Naive thymus-derived CD4-positive, alpha-beta T cell (primary cell): ENCODE measurements around the gene OR2L3. TPM values are rescaled to one million over a fixed set of nuclear protein-coding genes. Genes with fewer than 3 reads are reported as not detected.

Experiments
- ATAC-seq: fragments of 150-1000 bp; cut with Tn5 transposase; 2 replicates; pipeline ENCODE4 v1.10.0; 2021; ENCODE audit warnings: mild to moderate bottlenecking, moderate library complexity
- CTCF ChIA-PET: fragments of 350-600 bp; sonication (Branson Sonifier 250); formaldehyde crosslinking; loops from one replicate; lab custom pipeline; 2021; ENCODE audit warnings: antibody characterized with exemption; lab: Charles Lee
- POLR2A ChIA-PET: fragments of 350-600 bp; sonication (Branson Sonifier 250); formaldehyde crosslinking; loops from one replicate; lab custom pipeline; 2021; ENCODE audit warnings: antibody characterized with exemption, inconsistent platforms; lab: Charles Lee
- DNase-seq, 9 donors: peaks; one replicate each; pipeline versions ENCODE4 v3.0.0 to v3.0.0-alpha.2; 2020 to 2022; ENCODE audit warnings: mixed read lengths in 1 of 9
- H3K27ac ChIP-seq: one replicate; pipeline ENCODE4 v1.7.0; 2013; ENCODE audit warnings: mild to moderate bottlenecking, low read depth, low read length, moderate library complexity
- H3K27me3 ChIP-seq, 2 donors: one replicate each; pipeline ENCODE4 v1.7.0; 2013; ENCODE audit warnings: low read length in 2 of 2, mild to moderate bottlenecking in 2 of 2, moderate library complexity in 2 of 2; ENCODE audit not compliant: control insufficient read depth in 2 of 2, insufficient read depth in 2 of 2
- H3K36me3 ChIP-seq, 3 experiments: 1 replicate in 2 of 3; 2 replicates in 1 of 3; pipeline ENCODE4 v1.7.0; 2013; ENCODE audit warnings: low read length in 3 of 3, mild to moderate bottlenecking in 3 of 3, moderate library complexity in 1 of 3; ENCODE audit not compliant: insufficient read depth in 3 of 3, control insufficient read depth in 2 of 3
- H3K4me1 ChIP-seq, 2 donors: one replicate each; pipeline ENCODE4 v1.7.0; 2013; ENCODE audit warnings: low read length in 2 of 2, mild to moderate bottlenecking in 2 of 2, moderate library complexity in 1 of 2; ENCODE audit not compliant: control insufficient read depth in 2 of 2, insufficient read depth in 2 of 2
- H3K4me3 ChIP-seq: 2 replicates; pipeline ENCODE4 v1.7.0; 2013; ENCODE audit warnings: mild to moderate bottlenecking, low read length
- H3K9me3 ChIP-seq, 3 experiments: 1 replicate in 2 of 3; 2 replicates in 1 of 3; pipeline ENCODE4 v1.7.0; 2013; ENCODE audit warnings: low read length in 3 of 3; ENCODE audit not compliant: control insufficient read depth in 2 of 3
- H3K27ac Mint-ChIP-seq, 9 donors: one replicate each; pipeline ENCODE4 v1.8.0; 2020 to 2022; ENCODE audit warnings: mixed read lengths in 9 of 9, mild to moderate bottlenecking in 8 of 9, moderate library complexity in 5 of 9, inconsistent platforms in 2 of 9
- H3K27me3 Mint-ChIP-seq, 5 donors: one replicate each; pipeline ENCODE4 v1.8.0; 2021 to 2022; ENCODE audit warnings: mixed read lengths in 5 of 5, mild to moderate bottlenecking in 1 of 5
- H3K36me3 Mint-ChIP-seq, 5 donors: one replicate each; pipeline ENCODE4 v1.8.0; 2020 to 2022; ENCODE audit warnings: mixed read lengths in 5 of 5, mild to moderate bottlenecking in 3 of 5, inconsistent platforms in 1 of 5
- H3K4me1 Mint-ChIP-seq, 7 donors: one replicate each; pipeline ENCODE4 v1.8.0; 2020 to 2022; ENCODE audit warnings: mixed read lengths in 7 of 7, mild to moderate bottlenecking in 3 of 7, inconsistent platforms in 1 of 7
- H3K4me3 Mint-ChIP-seq, 10 donors: one replicate each; pipeline ENCODE4 v1.8.0; 2020 to 2022; ENCODE audit warnings: mild to moderate bottlenecking in 10 of 10, mixed read lengths in 10 of 10, moderate library complexity in 6 of 10, inconsistent platforms in 2 of 10
- H3K9me3 Mint-ChIP-seq, 11 donors: one replicate each; pipeline ENCODE4 v1.8.0; 2020 to 2022; ENCODE audit warnings: mixed read lengths in 11 of 11, mild to moderate bottlenecking in 4 of 11, inconsistent platforms in 1 of 11, moderate library complexity in 1 of 11
- intact Hi-C, 2 donors: fragments of 100-400 bp; cut with micrococcal nuclease; formaldehyde crosslinking; loops; one replicate each; pipeline ENCODE4 v1.15.1; 2023
- polyA plus RNA-seq, 2 donors: library from polyadenylated mRNA; unstranded; fragments of 300-500 nt; fragmentation: Illumina TruSeq; gene quantifications; one replicate each; pipeline ENCODE4 v1.2.3, GENCODE V29; 2021
- total RNA-seq, 6 experiments: library from RNA in 5 of 6; stranded (reverse) in 5 of 6; gene quantifications; 1 replicate in 5 of 6; 2 replicates in 1 of 6; pipeline ENCODE4 v1.2.3 and lab custom pipeline; 2021 to 2026

Gene OR2L3, protein sequence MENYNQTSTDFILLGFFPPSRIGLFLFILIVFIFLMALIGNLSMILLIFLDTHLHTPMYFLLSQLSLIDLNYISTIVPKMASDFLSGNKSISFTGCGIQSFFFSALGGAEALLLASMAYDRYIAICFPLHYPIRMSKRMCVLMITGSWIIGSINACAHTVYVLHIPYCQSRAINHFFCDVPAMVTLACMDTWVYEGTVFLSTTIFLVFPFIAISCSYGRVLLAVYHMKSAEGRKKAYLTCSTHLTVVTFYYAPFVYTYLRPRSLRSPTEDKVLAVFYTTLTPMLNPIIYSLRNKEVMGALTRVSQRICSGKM
- total RNA-seq = under 1 TPM in 2 of 5 experiments, not detected in 3; 0.17 to 0.27 TPM
- polyA plus RNA-seq = not detected
- total RNA-seq (lab: John Stamatoyannopoulos, UW) = not detected

GRCh38 chr1:248046536-248046935 lies at the start of gene OR2L3:
Gene OR2L3, plus strand, starts transcription at chr1:248046836. Its CDS starts 13,846 bp downstream, at chr1:248060682.
- CTCF ChIA-PET = no interaction called here
- ATAC-seq = no peak
- Histone ChIP-seq H3K27ac (no peak within 1 kb of the TSS), H3K9me3 (peaks cover 0 to 5% (median 0%) of the 10 kb centered on the region in 3 experiments), H3K36me3 (no peaks in the 10 kb centered on the region), H3K4me1 (no peaks in the 10 kb centered on the region), H3K4me3 (no peak within 1 kb of the TSS), H3K27me3 (no peaks in the 10 kb centered on the region)
- Mint-ChIP-seq H3K36me3 (peaks cover 0 to 10% (median 0%) of the 10 kb centered on the region in 5 donors), H3K9me3 (peaks cover 10 to 49% (median 14%) of the 10 kb centered on the region in 11 donors), H3K27ac (no peak within 1 kb of the TSS), H3K27me3 (no peaks in the 10 kb centered on the region), H3K4me3 (no peak within 1 kb of the TSS), H3K4me1 (no peaks in the 10 kb centered on the region)
- POLR2A ChIA-PET = no interaction called here
- no peak for DNase-seq
- intact Hi-C loops = no loop called here

DNA sequence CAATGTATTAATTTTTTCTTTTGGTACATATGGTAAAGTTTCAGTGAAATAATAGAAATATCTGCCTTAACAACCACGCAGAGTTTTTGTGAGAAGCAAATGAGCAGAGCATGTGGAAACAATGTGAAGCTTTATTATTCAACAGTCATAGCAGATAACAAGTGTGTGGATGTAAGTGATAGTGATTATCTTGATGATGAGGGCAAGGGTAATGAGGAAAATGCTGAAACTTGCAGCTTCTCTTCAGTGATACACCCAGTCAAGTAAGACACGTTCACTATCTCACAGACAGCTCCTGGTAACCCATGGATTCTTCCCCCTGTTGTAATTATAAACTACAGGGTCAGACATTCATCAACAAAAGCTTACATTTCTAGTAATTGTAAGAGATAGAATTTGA lies 47.8 kb upstream of the OR2L3 start:
- Mint-ChIP-seq H3K4me3 (no peak overlapping the region), H3K36me3 (peaks cover 0 to 28% (median 5%) of the 10 kb centered on the region in 5 donors), H3K27me3 (peaks cover 0 to 8% (median 0%) of the 10 kb centered on the region in 5 donors), H3K4me1 (peaks cover 0 to 5% (median 0%) of the 10 kb centered on the region in 7 donors), H3K27ac (no peak overlapping the region), H3K9me3 (peaks cover 0 to 6% (median 0%) of the 10 kb centered on the region in 11 donors)
- DNase-seq (no peak), ATAC-seq (no peak)
- no peaks in the 10 kb centered on the region for H3K27me3 ChIP-seq
- H3K36me3 ChIP-seq = no peaks in the 10 kb centered on the region
- H3K4me1 ChIP-seq = no peaks in the 10 kb centered on the region
- CTCF ChIA-PET = no interaction called here
- H3K9me3 ChIP-seq = no peaks in the 10 kb centered on the region
- POLR2A ChIA-PET = no interaction called here
- no peak overlapping the region for H3K4me3 ChIP-seq
- intact Hi-C loops = no loop called here
- H3K27ac ChIP-seq = no peak overlapping the region

DNA sequence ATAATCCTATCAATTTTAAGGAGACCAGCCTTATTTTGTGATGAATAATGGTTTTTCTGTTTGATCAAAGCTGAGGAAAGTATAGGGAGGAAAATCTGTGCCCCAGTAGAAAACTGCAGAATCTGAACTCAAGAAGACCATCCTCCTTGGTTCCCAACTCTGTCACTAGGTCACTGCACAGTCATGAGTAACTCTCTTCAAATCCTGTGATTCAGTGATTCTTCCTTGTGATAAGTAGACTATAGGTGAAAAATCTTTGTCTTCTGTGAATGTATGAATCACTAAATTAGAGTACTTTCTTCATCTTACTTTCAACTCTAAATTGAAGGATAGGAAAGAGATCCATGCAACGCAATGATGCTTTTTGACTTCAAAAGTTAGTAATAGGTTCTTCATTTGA lies 46.5 kb upstream of the OR2L3 start:
- CTCF ChIA-PET = no interaction called here
- intact Hi-C loops = no loop called here

GRCh38 chr1:248007778-248008177 lies 38.9 kb upstream of the OR2L3 start:
- Histone ChIP-seq H3K27ac (no peak overlapping the region), H3K9me3 (peaks cover 0 to 27% (median 0%) of the 10 kb centered on the region in 3 experiments), H3K4me3 (no peak overlapping the region), H3K27me3 (no peaks in the 10 kb centered on the region), H3K4me1 (no peaks in the 10 kb centered on the region), H3K36me3 (no peaks in the 10 kb centered on the region)
- ChIA-PET POLR2A (no interaction called here), CTCF (interaction anchor here (0.7 kb wide), 1 partner anchor 66 kb away, joined by 3 read pairs; no protein-coding TSS in a partner anchor)
- Mint-ChIP-seq H3K4me3 (no peak overlapping the region), H3K4me1 (no peaks in the 10 kb centered on the region), H3K9me3 (peaks cover 17 to 65% (median 33%) of the 10 kb centered on the region in 11 donors), H3K27ac (no peak overlapping the region), H3K27me3 (peaks cover 0 to 4% (median 0%) of the 10 kb centered on the region in 5 donors), H3K36me3 (peaks cover 0 to 42% (median 11%) of the 10 kb centered on the region in 5 donors)
- DNase-seq (no peak), ATAC-seq (no peak)
- intact Hi-C loops = no loop called here

More for the DNA sequence above, 46.5 kb upstream of the OR2L3 start:
- POLR2A ChIA-PET = no interaction called here
- Mint-ChIP-seq H3K36me3 (peaks cover 0 to 25% (median 7%) of the 10 kb centered on the region in 5 donors), H3K4me1 (peaks cover 0 to 5% (median 0%) of the 10 kb centered on the region in 7 donors), H3K27ac (no peak overlapping the region), H3K9me3 (peaks cover 0 to 8% (median under 1%) of the 10 kb centered on the region in 11 donors), H3K27me3 (peaks cover 0 to 8% (median 0%) of the 10 kb centered on the region in 5 donors), H3K4me3 (no peak overlapping the region)
- Histone ChIP-seq H3K27me3 (no peaks in the 10 kb centered on the region), H3K4me3 (no peak overlapping the region), H3K36me3 (no peaks in the 10 kb centered on the region), H3K9me3 (no peaks in the 10 kb centered on the region), H3K4me1 (no peaks in the 10 kb centered on the region), H3K27ac (no peak overlapping the region)
- ATAC-seq (no peak), DNase-seq (no peak)

GRCh38 chr1:248009681-248010080 lies 37.0 kb upstream of the OR2L3 start:
- Histone ChIP-seq H3K4me1 (no peaks in the 10 kb centered on the region), H3K36me3 (no peaks in the 10 kb centered on the region), H3K27ac (no peak overlapping the region), H3K9me3 (peaks cover 0 to 27% (median 0%) of the 10 kb centered on the region in 3 experiments), H3K4me3 (no peak overlapping the region), H3K27me3 (no peaks in the 10 kb centered on the region)
- intact Hi-C loops = no loop called here
- H3K4me1 Mint-ChIP-seq = no peaks in the 10 kb centered on the region
- peaks cover 0 to 40% (median 4%) of the 10 kb centered on the region in 5 donors for H3K36me3 Mint-ChIP-seq
- ChIA-PET CTCF (no interaction called here), POLR2A (no interaction called here)
- no peak overlapping the region for H3K27ac Mint-ChIP-seq
- DNase-seq = no peak
- no peak overlapping the region for H3K4me3 Mint-ChIP-seq
- no peaks in the 10 kb centered on the region for H3K27me3 Mint-ChIP-seq
- peaks cover 13 to 65% (median 26%) of the 10 kb centered on the region in 11 donors for H3K9me3 Mint-ChIP-seq
- no peak for ATAC-seq

- CTCF ChIA-PET = no interaction called here
- no peak within 1 kb of the TSS for H3K4me3 ChIP-seq
- H3K4me3 Mint-ChIP-seq = no peak within 1 kb of the TSS
- H3K27ac ChIP-seq = no peak within 1 kb of the TSS
- H3K4me1 Mint-ChIP-seq = no peaks in the 10 kb centered on the region
- intact Hi-C loops = no loop called here
- no peaks in the 10 kb centered on the region for H3K36me3 ChIP-seq
- no peaks in the 10 kb centered on the region for H3K27me3 Mint-ChIP-seq
- H3K9me3 Mint-ChIP-seq = peaks cover 9 to 55% (median 24%) of the 10 kb centered on the region in 11 donors
- no peak within 1 kb of the TSS for H3K27ac Mint-ChIP-seq
- ATAC-seq (no peak), DNase-seq (no peak)
- no peaks in the 10 kb centered on the region for H3K4me1 ChIP-seq
- H3K9me3 ChIP-seq = peaks cover 0 to 20% (median 0%) of the 10 kb centered on the region in 3 experiments
- POLR2A ChIA-PET = no interaction called here
- no peaks in the 10 kb centered on the region for H3K27me3 ChIP-seq
- peaks cover 0 to 46% (median 4%) of the 10 kb centered on the region in 5 donors for H3K36me3 Mint-ChIP-seq
These were observed 33.4 kb upstream of the OR2L3 start, which contains the start of gene OR2L5 for GRCh38 chr1:248013229-248013710. Gene OR2L5, plus strand, starts transcription at chr1:248013660. Its CDS starts 8,288 bp downstream, at chr1:248021948.
